ENCODE data around the gene COL1A1. TPM values are rescaled to one million over a fixed set of nuclear protein-coding genes. Genes with fewer than 3 reads are reported as not detected.

COL1A1 gene
- polyA plus RNA-seq, 1 of the 3 experiments (the other 2 are of a cell fraction), result 1,461 TPM

DNA sequence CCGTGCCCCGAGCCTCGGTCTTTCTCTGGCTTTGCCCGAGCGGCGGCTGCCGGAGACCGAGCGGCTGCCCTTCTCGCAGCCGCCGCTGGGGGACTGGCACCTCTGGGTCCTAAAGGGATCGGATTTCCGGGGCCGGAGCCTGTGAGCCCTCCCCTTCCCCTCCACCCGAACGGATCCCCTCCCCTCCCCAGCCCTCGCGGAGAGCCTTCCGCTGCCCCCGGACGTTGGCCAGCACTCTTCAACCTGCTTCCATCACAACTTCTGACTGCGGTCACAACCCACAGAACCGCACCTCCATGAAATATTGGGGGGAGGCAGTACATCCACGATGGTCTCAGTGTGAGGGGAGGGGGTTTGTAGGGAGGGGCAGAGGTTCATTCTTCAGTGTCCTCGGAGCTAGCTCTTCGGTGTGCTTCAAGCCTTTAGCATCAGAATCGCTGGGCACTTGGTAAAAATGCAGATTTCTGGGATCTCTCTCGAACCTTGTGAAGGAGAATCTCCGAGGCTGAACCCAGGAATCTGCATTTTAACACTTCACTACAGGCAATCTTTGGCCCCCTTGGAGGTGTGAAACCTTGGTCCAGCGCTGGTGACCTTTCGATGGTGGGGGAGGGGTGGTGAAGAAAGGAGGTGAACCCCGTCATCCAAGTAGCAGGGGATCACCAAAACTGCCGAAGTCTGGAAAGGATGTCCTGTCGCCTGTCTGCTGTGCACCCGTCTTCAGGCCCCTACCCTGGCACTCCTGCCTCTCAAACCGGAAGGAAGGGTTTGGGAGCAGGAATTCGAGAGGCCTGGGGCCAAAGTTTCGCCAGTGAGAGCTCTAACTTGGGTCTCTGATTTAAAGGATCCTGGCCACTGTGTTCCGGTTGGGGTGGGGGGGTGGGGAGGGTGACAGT, 50.1 kb downstream of the COL1A1 start (continued):
- peak; percentile 52; the same call in 1 of the 2 replicates for TF ChIP-seq MXI1 (IDR thresholded peaks at IDR 0.05; ENCODE audit: low read depth, low read length)
- 0 out of 2 replicates have a peak, but pooled peaks have one; percentile 29 for TF ChIP-seq FOXJ3 (CRISPR knock-in tag; IDR thresholded peaks at IDR 0.05)
- peak; percentile 80 for TF ChIP-seq GABPA (IDR thresholded peaks at IDR 0.05; ENCODE audit: low read depth)
- TF ChIP-seq ELF1 (IDR thresholded peaks at IDR 0.05), result peak; percentile 73
- TF ChIP-seq, protein P1, sequence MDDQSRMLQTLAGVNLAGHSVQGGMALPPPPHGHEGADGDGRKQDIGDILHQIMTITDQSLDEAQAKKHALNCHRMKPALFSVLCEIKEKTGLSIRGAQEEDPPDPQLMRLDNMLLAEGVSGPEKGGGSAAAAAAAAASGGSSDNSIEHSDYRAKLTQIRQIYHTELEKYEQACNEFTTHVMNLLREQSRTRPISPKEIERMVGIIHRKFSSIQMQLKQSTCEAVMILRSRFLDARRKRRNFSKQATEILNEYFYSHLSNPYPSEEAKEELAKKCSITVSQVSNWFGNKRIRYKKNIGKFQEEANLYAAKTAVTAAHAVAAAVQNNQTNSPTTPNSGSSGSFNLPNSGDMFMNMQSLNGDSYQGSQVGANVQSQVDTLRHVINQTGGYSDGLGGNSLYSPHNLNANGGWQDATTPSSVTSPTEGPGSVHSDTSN (IDR thresholded peaks at IDR 0.05), result peak; percentile 51
- no peak for TF ChIP-seq YY1 (IDR thresholded peaks at IDR 0.05; ENCODE audit: low read depth)
- no peak; the same call in 1 of the 2 replicates for TF ChIP-seq TCF12 (IDR thresholded peaks at IDR 0.05)
- TF ChIP-seq RXRA (IDR thresholded peaks at IDR 0.05; ENCODE audit: borderline replicate concordance, low read depth), result no peak
- TF ChIP-seq SMC3 (IDR thresholded peaks at IDR 0.05; ENCODE audit: low read depth, low read length), result no peak
- no peak for TF ChIP-seq TEAD4 (IDR thresholded peaks at IDR 0.05; ENCODE audit: borderline replicate concordance, insufficient read depth)
- TF ChIP-seq, protein P2, sequence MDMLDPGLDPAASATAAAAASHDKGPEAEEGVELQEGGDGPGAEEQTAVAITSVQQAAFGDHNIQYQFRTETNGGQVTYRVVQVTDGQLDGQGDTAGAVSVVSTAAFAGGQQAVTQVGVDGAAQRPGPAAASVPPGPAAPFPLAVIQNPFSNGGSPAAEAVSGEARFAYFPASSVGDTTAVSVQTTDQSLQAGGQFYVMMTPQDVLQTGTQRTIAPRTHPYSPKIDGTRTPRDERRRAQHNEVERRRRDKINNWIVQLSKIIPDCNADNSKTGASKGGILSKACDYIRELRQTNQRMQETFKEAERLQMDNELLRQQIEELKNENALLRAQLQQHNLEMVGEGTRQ (IDR thresholded peaks at IDR 0.05; ENCODE audit: borderline replicate concordance, low read depth, low read length), result no peak
- peak; percentile 91; the same call in 1 of the 2 replicates for TF ChIP-seq SIN3A (IDR thresholded peaks at IDR 0.05; ENCODE audit: borderline replicate concordance, low read depth, low read length)
- TF ChIP-seq, protein P3, sequence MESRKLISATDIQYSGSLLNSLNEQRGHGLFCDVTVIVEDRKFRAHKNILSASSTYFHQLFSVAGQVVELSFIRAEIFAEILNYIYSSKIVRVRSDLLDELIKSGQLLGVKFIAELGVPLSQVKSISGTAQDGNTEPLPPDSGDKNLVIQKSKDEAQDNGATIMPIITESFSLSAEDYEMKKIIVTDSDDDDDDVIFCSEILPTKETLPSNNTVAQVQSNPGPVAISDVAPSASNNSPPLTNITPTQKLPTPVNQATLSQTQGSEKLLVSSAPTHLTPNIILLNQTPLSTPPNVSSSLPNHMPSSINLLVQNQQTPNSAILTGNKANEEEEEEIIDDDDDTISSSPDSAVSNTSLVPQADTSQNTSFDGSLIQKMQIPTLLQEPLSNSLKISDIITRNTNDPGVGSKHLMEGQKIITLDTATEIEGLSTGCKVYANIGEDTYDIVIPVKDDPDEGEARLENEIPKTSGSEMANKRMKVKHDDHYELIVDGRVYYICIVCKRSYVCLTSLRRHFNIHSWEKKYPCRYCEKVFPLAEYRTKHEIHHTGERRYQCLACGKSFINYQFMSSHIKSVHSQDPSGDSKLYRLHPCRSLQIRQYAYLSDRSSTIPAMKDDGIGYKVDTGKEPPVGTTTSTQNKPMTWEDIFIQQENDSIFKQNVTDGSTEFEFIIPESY (IDR thresholded peaks at IDR 0.05; ENCODE audit: borderline replicate concordance, low read depth), result no peak
- peak; percentile 19; the same call in 1 of the 2 replicates for TF ChIP-seq RAD21 (IDR thresholded peaks at IDR 0.05; ENCODE audit: low read length)
- TF ChIP-seq, protein P4, sequence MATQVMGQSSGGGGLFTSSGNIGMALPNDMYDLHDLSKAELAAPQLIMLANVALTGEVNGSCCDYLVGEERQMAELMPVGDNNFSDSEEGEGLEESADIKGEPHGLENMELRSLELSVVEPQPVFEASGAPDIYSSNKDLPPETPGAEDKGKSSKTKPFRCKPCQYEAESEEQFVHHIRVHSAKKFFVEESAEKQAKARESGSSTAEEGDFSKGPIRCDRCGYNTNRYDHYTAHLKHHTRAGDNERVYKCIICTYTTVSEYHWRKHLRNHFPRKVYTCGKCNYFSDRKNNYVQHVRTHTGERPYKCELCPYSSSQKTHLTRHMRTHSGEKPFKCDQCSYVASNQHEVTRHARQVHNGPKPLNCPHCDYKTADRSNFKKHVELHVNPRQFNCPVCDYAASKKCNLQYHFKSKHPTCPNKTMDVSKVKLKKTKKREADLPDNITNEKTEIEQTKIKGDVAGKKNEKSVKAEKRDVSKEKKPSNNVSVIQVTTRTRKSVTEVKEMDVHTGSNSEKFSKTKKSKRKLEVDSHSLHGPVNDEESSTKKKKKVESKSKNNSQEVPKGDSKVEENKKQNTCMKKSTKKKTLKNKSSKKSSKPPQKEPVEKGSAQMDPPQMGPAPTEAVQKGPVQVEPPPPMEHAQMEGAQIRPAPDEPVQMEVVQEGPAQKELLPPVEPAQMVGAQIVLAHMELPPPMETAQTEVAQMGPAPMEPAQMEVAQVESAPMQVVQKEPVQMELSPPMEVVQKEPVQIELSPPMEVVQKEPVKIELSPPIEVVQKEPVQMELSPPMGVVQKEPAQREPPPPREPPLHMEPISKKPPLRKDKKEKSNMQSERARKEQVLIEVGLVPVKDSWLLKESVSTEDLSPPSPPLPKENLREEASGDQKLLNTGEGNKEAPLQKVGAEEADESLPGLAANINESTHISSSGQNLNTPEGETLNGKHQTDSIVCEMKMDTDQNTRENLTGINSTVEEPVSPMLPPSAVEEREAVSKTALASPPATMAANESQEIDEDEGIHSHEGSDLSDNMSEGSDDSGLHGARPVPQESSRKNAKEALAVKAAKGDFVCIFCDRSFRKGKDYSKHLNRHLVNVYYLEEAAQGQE (IDR thresholded peaks at IDR 0.05; ENCODE audit: low read depth, low read length), result peak; percentile 72
- peak; percentile 86 for TF ChIP-seq CHD2 (IDR thresholded peaks at IDR 0.05; ENCODE audit: low read length, partially characterized antibody)
- TF ChIP-seq NFIC (IDR thresholded peaks at IDR 0.05; ENCODE audit: borderline replicate concordance), result peak; percentile 32; the same call in 1 of the 2 replicates
